ENCODE data around the gene XAGE1B. TPM values are rescaled to one million over a fixed set of nuclear protein-coding genes. Genes with fewer than 3 reads are reported as not detected.
"Not testable (repeated sequence)": the region's sequence is repeated elsewhere in the genome, so short reads cannot be mapped to it uniquely, and the experiment has no call there.

The XAGE1B gene

DNA sequence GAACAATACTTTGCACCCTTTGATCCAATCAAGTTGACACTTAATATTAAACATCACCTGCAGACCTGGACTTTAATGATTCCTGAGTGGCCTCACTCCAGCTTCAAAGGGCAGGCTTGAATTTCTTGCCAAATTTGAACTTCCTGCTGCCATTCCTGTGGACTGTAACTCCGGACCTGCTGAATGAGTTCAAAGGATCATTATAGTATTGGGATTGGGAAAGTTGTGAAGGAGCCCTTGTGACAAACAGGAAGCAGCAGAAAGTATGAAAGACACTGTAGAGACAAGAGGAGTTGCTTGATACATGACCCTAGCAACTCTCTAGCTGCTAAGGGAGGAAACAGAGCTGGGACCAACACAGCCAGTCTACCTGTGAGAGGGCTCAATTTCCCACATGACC lies 45.6 kb downstream of the XAGE1B start:
- not testable (repeated sequence) for H3K79me2 ChIP-seq (ENCODE audit: control insufficient read depth, insufficient read depth, low read length); H3K4me1 ChIP-seq (ENCODE audit: control insufficient read depth, low read depth, low read length); H4K5ac ChIP-seq (ENCODE audit: low read length); H4K8ac ChIP-seq (ENCODE audit: low read depth, low read length); H3K27me3 ChIP-seq (ENCODE audit: insufficient read depth, low read length, poor library complexity); DNase-seq; H2BK15ac ChIP-seq (replicated peaks; ENCODE audit: low read depth); H2BK120ac ChIP-seq (ENCODE audit: low read depth, low read length); H3K4me2 ChIP-seq (ENCODE audit: low read length); H2AK5ac ChIP-seq (ENCODE audit: low read length); H3K36me3 ChIP-seq (ENCODE audit: control insufficient read depth, insufficient read depth, low read length); H3K27ac ChIP-seq (ENCODE audit: low read depth, low read length); H3K23ac ChIP-seq (ENCODE audit: low read length); H2BK5ac ChIP-seq (ENCODE audit: low read length); H3K79me1 ChIP-seq (ENCODE audit: low read length); H3K9ac ChIP-seq (ENCODE audit: low read length); H3K4me3 ChIP-seq (ENCODE audit: low read length); H3K56ac ChIP-seq (ENCODE audit: low read length); H3K18ac ChIP-seq (ENCODE audit: low read length); H3K4ac ChIP-seq (ENCODE audit: low read depth, low read length)
- WGBS (ENCODE audit: extremely low coverage, insufficient coverage, low lambda C conversion rate): no CpG with 5 or more reads among the region's 1 CpG

Small RNA genes within 50 kb of the gene (small RNA-seq; reads per million reads assigned to genes)
- gene BX510359.8 (ENCODE audit: insufficient read depth): not detected
- not detected for gene RBM22P7 (ENCODE audit: insufficient read depth)

Data from mesendoderm (in vitro differentiated cells).